ENCODE results near the gene JDP2. TPM values are rescaled to one million over a fixed set of nuclear protein-coding genes. Genes with fewer than 3 reads are reported as not detected.

The JDP2 gene
- total and polyA plus RNA-seq, 8 donors = 6.6 to 25.8 (median 11.3) TPM

DNA sequence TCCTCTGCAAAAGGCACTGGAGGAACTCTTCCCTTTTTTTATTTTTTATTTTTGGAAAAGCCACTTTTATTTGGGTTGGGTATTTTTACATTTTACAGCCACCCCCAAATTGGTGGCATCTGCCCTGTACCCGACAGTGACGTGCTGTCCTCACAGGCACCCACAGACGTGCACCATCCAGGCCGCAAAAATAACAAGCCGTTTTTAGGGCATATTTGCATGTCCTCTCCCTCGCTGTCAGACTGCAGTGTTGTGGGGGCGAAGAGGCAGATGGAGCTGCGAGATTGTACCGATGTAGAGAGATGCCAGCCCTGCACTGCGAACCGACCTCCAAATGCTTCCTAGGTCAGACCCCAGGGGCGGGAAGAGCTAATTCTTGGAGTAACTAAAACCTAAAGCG is 12.2 kb downstream of the JDP2 start:
- DNase-seq (no peak), FAIRE-seq (no peak), ATAC-seq (no peak)
- Histone ChIP-seq H3K27ac (no peak overlapping the region), H3K4me1 (peaks cover 0 to 9% (median 9%) of the 10 kb centered on the region in 3 donors), H3K36me3 (peaks cover 0 to 11% (median 0%) of the 10 kb centered on the region in 3 donors), H3K9me3 (no peaks in the 10 kb centered on the region), H3K27me3 (no peaks in the 10 kb centered on the region), H3K4me3 (no peak overlapping the region)
- intact Hi-C loops (cut with DNase I) = no loop called here
- TF ChIP-seq, protein P1, sequence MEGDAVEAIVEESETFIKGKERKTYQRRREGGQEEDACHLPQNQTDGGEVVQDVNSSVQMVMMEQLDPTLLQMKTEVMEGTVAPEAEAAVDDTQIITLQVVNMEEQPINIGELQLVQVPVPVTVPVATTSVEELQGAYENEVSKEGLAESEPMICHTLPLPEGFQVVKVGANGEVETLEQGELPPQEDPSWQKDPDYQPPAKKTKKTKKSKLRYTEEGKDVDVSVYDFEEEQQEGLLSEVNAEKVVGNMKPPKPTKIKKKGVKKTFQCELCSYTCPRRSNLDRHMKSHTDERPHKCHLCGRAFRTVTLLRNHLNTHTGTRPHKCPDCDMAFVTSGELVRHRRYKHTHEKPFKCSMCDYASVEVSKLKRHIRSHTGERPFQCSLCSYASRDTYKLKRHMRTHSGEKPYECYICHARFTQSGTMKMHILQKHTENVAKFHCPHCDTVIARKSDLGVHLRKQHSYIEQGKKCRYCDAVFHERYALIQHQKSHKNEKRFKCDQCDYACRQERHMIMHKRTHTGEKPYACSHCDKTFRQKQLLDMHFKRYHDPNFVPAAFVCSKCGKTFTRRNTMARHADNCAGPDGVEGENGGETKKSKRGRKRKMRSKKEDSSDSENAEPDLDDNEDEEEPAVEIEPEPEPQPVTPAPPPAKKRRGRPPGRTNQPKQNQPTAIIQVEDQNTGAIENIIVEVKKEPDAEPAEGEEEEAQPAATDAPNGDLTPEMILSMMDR (IDR thresholded peaks at IDR 0.05) = no peak
- WGBS, 2 donors = 91 to 93% methylated on average over 13 of the region's 13 CpGs

GRCh38 chr14:75440733-75441477 is 13.1 kb downstream of the JDP2 start:
- TF ChIP-seq, protein P1 (IDR thresholded peaks at IDR 0.05) = no peak
- peak in 4 of 6 donors; percentile 61 to 78 (median 69) for DNase-seq
- no peaks in the 10 kb centered on the region for H3K27me3 ChIP-seq
- no peaks in the 10 kb centered on the region for H3K9me3 ChIP-seq
- 23 to 27% methylated on average over 14 of the region's 14 CpGs for WGBS, 2 donors
- peak; percentile 79 to 92 (median 88) for ATAC-seq
- H3K4me1 ChIP-seq = peaks cover 0 to 9% (median 9%) of the 10 kb centered on the region in 3 donors
- H3K4me3 ChIP-seq = no peak overlapping the region
- FAIRE-seq = no peak
- intact Hi-C loops (cut with DNase I) = no loop called here
- H3K27ac ChIP-seq = peak overlapping the region in 2 of 4 donors; percentile 9 to 54
- peaks cover 0 to 7% (median 0%) of the 10 kb centered on the region in 3 donors for H3K36me3 ChIP-seq

- peak in 1 of 4 donors; percentile 10 for ATAC-seq
- WGBS, 2 donors = 82 to 89% methylated on average over 6 of the region's 6 CpGs
- Histone ChIP-seq H3K4me1 (peaks cover 5 to 9% (median 9%) of the 10 kb centered on the region in 3 donors), H3K27ac (peak overlapping the region in 1 of 4 donors; percentile 9), H3K27me3 (no peaks in the 10 kb centered on the region), H3K36me3 (peaks cover 0 to 7% (median 0%) of the 10 kb centered on the region in 3 donors), H3K4me3 (no peak overlapping the region), H3K9me3 (no peaks in the 10 kb centered on the region)
- TF ChIP-seq, protein P1 (IDR thresholded peaks at IDR 0.05) = no peak
- no peak for FAIRE-seq
- no peak for DNase-seq
- intact Hi-C loops (cut with DNase I) = no loop called here
Observed at GRCh38 chr14:75441728-75442127, 13.9 kb downstream of the JDP2 start.

DNA sequence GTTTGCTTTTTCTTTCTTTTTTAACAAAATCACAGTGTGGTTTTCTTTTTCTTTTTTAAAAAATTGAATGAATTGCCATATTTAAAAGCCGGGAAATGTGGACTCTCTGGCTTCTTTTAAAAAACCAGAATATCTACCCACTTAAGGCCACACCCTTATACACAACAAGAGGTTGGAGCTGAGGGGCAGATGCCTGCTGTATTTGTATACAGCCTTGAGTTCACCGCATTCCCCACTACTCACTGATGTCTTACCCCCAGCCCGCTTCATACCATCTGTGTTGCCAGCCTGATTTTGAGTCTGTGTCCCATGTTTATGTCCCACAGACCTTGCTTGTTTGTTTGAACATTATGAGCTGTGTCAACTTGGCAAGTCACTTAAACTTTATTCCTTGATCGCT is 14.3 kb downstream of the JDP2 start:
- TF ChIP-seq, protein P1 (IDR thresholded peaks at IDR 0.05) = no peak
- Histone ChIP-seq H3K27ac (no peak overlapping the region), H3K9me3 (no peaks in the 10 kb centered on the region), H3K4me3 (no peak overlapping the region), H3K36me3 (peaks cover 0 to 7% (median 0%) of the 10 kb centered on the region in 3 donors), H3K27me3 (no peaks in the 10 kb centered on the region), H3K4me1 (peaks cover 9 to 14% (median 10%) of the 10 kb centered on the region in 3 donors)
- 81 to 90% methylated on average over 4 of the region's 4 CpGs for WGBS, 2 donors
- DNase-seq (no peak), ATAC-seq (no peak), FAIRE-seq (no peak)
- intact Hi-C loops (cut with DNase I) = no loop called here

GRCh38 chr14:75442642-75443041 is 14.8 kb downstream of the JDP2 start:
- H3K9me3 ChIP-seq = no peaks in the 10 kb centered on the region
- WGBS, 2 donors = 80 to 82% methylated on average over 8 of the region's 8 CpGs
- no peak overlapping the region for H3K4me3 ChIP-seq
- intact Hi-C loops (cut with DNase I) = no loop called here
- H3K27me3 ChIP-seq = no peaks in the 10 kb centered on the region
- peaks cover 8 to 15% (median 12%) of the 10 kb centered on the region in 3 donors for H3K4me1 ChIP-seq
- DNase-seq = no peak
- no peak overlapping the region for H3K27ac ChIP-seq
- ATAC-seq = no peak
- peaks cover 0 to 6% (median 0%) of the 10 kb centered on the region in 3 donors for H3K36me3 ChIP-seq
- TF ChIP-seq, protein P1 (IDR thresholded peaks at IDR 0.05) = no peak
- FAIRE-seq = no peak
